Renal cortex interstitium (tissue), 11 donors: ENCODE results near the gene MTA3. TPM values are rescaled to one million over a fixed set of nuclear protein-coding genes. Genes with fewer than 3 reads are reported as not detected.
"Not testable (repeated sequence)": the region's sequence is repeated elsewhere in the genome, so short reads cannot be mapped to it uniquely, and the experiment has no call there.

ENCODE experiments used
- DNase-seq, 11 donors: peaks; one replicate each; pipeline ENCODE4 v3.0.0-alpha.2; 2013; ENCODE audit warnings: low read depth in 9 of 11, low spot score in 4 of 11; ENCODE audit errors: extremely low read depth in 1 of 11
- polyA plus RNA-seq, 3 donors: library from polyadenylated mRNA; unstranded; fragments of 120-200 nt; gene quantifications; one replicate each; pipeline ENCODE4 v1.2.1, GENCODE V29; 2013; ENCODE audit not compliant: insufficient read length in 3 of 3

Gene MTA3
- polyA plus RNA-seq, 3 donors, result 65.6 to 86.0 (median 77.3) TPM

DNA sequence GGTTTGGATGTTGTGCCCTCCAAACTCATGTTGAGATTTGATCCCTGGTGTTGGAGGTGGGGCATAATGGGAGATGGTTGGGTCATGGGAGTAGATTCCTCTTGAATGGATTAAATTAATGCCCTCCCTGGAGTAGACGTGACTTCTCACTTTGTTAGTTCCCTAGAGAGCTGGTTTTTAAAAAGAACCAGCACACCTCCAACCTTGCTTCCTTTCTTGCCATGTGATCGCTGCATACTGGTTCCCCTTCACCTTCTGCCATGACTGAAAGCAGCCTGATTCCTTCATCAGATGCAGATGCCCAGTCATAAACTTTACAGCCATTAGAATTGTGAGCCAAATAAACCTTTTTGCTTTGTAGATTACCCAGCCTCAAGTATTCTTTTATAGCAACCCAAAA lies 21.7 kb downstream of the MTA3 start:
- no peak for DNase-seq

DNA sequence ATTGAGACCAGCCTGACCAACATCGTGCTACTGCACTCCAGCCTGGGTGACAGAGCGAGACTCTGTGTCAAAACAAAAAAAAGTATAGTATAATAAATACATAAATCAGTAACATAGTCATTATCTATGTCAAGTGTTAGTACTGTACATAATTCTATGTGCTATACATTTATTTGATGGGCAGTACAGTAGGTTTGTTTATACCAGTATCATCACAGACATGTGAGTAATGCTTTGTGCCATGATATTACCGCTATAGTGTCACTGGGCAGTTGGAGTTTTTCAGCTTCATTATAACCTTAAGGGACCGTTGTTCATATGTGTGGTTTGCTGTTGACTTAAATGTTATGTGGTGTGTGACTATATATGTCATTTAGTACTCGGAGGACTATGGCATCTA lies 24.9 kb downstream of the MTA3 start:
- DNase-seq, result no peak

DNA sequence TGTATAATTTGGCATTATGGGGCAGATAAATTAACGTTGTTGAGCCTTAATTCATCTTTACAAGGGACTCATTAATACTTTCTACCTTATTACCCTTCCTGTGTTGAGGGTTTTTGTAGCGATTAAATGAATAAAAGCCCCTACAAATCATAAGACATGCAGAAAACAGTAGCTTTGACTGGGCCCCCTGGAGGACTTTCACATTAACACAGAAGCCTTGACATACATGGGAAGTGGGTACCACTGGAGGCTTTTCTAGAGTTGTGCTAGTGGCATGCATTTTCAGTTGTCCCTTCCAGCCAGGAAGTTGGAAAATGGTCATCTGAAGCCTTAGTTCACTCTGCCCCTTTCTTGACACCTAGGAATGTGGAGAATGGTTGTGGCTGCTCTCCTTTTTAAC lies 30.2 kb downstream of the MTA3 start:
- no peak for DNase-seq

DNA sequence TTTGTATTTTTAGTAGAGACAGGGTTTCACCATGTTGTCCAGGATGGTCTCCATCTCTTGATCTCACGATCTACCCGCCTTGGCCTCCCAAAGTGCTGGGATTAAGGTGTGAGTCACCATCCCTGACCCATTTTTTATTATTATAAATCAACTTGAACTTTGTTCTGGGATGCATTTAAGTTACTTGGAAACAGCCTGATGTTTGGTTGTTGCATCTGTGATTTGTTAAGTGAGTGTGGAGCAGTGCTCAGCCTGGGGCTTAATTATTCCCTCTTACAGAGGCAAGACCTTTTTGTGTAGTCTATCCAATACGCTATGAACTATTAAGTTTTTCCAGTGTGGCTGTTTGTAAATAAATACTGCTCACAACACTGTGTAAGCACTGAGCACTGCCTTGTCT lies 32.6 kb downstream of the MTA3 start:
- DNase-seq, result no peak

DNA sequence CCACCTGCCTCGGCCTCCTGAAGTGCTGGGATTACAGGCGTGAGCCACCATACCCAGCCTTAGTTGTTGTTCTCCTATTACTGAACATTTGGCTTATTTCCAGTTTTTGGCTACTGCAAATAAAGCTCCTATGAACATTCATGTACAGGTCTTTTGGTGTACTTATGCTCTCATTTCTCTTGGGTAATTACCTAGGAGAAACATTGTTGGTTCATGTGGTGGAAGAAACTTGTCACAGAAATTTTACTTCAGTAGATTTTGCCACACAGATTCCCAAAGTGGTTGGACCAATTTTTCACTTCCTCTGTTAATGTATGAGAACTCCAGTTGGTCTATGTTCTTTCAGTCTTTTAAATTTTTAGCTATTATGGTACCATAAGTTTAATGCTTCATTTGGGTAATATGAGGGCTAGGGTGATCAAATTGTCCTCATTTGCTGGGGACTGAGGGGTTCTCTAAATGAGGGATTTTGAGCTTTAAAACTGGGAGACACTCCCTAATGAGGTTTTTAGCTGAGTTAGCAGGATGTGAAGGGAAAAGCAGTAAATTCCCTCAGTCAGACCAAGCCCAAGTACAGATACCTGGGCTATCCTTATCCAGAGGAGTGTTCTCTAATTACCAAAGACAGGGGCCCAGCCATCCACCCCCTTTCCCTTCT lies 33.9 kb downstream of the MTA3 start:
- no peak for DNase-seq

DNA sequence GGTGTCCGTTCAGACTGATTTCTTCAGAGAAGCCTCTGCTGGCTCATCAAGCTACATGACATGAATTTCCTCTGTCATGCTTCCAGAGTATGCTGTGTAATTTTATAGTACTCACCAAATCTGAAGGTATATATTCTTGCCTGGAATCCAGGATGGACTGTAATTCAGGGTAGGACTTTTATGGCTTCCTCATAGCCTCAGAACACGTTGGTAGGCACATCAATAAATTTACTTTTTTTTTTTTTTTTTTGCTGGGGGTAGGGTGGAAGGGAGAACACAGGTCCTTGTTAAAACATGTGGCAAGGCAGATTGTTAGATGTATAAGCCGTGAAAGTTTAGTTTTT lies 34.4 kb downstream of the MTA3 start:
- no peak for DNase-seq

DNA sequence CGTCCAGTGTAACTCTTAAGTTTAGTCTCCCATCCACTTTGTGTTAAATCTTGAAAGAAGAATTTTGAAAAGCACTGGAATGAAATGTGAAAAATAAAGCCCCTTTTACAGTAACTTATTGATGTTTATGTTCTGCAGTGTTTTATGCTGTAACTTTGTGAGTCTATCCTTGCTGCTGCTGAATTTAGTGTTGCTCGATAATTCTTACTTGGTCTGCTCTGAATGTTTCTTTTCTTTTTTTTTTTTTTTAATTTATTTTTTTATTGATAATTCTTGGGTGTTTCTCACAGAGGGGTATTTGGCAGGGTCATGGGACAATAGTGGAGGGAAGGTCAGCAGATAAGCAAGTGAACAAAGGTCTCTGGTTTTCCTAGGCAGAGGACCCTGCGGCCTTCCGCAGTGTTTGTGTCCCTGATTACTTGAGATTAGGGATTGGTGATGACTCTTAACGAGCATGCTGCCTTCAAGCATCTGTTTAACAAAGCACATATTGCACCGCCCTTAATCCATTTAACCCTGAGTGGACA lies 36.0 kb downstream of the MTA3 start:
- DNase-seq, result not testable (repeated sequence)

DNA sequence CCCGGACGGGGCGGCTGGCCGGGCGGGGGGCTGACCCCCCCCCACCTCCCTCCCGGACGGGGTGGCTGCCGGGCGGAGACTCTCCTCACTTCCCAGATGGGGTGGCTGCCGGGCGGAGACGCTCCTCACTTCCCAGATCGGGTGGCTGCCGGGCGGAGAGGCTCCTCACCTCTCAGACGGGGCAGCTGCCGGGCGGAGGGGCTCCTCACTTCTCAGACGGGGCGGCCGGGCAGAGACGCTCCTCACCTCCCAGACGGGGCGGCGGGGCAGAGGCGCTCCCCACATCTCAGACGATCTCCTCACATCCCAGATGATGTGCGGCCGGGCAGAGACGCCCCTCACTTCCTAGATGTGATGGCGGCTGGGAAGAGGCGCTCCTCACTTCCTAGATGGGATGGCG lies 37.7 kb downstream of the MTA3 start:
- DNase-seq, result not testable (repeated sequence)

DNA sequence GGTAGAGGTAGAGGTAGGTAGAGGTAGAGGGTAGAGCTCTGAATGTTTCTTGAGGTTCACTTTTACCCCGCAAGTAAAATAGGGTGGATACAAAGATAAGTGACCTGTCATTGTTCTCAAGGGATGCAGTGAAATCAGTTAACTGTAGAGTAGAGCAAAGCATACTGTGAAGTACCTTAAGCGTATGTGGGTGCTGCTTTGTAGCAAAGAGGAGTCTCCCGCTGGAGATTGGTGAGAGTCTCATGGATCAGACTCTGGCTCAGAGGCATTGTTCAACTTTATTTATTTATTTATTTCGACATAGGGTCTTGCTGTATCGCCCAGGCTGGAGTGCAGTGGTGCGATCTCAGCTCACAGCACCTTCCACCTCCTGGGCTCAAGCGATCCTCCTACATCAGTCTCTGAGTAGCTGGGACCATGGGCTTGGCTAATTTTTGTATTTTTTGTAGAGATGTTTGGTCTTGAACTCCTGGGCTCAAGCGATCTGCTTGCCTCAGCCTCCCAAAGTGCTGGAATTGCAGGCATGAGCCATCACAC lies 38.7 kb downstream of the MTA3 start:
- no peak for DNase-seq

DNA sequence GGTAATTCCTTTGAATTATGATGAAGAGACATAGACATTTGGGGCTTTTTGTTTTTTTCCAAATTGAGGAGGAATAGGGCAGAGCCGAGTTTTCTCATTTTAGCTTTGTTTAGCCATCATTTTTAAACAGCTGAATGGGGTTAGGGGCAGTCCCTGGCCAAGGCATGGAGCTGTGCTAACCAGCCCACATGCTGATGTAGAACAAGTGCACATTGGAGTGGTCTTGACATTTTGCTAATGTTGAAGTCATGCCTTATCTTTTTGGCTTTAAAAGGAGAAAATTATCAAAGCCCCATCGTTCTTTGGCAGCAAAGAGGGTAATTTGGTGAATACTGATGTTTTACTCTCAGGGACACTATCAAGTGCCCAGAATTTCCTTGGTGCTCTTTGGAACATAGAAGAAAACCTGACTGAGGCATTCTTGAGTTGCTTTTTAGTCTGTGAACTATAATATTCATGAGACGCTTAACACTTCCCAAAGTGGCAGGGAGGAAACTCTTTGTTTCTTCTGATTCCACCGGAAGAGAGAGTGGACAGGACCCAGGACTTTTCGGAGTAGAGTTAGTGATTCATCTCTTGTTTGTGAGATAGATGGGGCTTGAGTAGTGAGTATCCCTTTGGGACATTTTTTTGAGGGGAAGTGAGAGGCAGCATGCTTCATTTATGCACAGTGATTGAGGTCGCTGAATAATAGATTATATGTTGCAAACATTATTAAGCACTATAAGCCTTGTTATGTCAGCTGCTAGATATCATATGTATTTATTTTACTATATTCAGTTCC lies 45.0 kb downstream of the MTA3 start:
- DNase-seq, result no peak

DNA sequence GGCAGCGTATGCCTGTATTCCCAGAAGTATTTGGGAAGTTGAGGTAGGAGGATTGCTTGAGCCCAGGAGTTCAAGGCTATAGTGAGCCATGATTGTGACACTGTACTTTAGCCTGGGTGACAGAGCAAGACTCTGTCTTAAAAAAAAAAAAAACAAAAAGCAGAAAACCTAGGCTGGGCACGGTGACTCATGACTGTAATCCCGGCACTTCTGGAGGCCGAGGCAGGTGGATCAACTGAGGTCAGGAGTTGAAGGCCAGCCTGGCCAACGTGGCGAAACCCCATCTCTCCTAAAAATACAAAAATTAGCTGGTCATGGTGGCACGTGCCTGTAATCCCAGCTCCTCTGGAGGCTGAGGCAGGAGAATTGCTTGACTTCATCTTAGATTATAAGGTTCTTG lies 46.4 kb downstream of the MTA3 start:
- no peak for DNase-seq

DNA sequence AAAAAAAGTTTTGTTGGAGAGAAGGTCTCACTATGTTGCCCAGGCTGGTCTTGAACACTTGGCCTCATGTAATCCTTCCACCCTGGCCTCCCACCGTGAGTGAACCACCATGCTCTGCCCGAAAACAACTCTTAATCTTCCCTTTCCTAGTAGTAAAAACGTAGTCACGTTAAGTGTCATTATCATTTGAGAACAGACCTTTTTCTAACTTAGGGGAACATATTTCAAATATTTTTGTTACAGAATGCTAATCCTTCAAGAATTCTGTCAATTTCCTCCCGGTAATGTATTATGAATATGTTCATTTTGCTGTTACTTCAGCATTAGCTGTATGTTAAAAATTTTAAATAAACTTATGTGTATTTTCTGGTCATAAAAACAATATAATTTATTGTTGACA lies 49.7 kb downstream of the MTA3 start:
- no peak for DNase-seq

DNA sequence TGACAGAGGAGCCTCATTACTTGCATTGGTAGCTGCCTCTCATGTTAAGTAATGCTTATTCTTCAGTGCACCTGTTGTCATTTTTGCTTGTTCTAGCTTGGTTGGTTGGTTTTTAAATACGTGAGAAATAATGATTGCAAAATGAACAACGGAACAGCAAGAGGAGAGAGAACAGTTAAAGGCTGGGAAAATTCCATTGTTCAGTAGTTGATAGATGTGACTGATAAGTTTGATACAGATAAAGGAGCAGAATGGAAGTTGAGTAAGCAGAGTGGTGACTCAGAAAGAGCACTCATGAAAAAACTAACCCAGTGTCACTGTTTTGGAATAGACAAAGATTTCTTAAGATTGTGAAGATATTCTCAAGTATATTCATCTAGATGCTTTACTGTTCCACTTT lies 50.5 kb downstream of the MTA3 start:
- no peak for DNase-seq

DNA sequence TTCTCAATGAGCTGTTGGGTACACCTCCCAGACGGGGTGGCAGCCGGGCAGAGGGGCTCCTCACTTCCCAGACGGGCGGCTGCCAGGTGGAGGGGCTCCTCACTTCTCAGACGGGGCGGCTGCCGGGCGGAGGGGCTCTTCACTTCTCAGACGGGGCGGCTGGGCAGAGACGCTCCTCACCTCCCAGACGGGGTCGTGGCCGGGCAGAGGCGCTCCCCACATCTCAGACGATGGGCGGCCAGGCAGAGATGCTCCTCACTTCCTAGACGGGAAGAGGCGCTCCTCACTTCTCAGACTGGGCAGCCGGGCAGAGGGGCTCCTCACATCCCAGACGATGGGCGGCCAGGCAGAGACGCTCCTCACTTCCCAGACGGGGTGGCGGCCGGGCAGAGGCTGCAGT lies 53.2 kb downstream of the MTA3 start:
- not testable (repeated sequence) for DNase-seq

DNA sequence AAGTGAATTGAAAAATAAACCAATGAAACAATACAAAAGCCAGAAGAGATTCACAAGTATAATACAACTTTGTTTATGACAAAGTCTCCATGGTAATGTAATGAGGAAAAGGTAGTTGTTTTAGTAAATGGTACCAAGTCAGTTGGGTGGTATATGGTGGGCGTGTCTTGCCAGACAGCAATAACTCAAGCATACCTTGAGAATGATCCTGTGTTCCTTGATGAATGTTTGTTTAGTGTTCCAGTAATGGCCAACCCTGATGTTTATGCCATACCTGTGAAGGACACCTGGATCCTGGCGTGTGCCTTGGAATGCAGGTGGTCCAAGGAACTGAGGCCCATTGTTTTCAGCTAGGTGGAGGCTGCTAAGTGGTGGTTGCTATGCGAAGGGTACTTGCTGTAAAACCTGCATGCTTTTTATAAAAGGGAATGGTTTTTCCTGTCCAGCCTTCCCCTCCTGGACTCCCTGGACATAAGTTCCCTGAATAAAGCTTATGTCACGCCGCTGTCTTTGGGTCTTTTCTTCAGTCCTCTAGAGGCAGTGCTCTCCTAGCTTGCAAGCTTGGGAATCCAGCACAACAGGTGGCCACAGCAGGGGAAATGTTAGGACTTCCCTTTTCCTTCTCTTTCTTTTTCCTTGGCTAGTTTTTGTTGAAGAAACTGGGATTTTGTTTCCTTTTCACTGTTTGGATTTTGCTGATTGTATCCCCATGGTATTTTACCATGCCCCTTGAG lies 54.7 kb downstream of the MTA3 start:
- DNase-seq, result no peak

DNA sequence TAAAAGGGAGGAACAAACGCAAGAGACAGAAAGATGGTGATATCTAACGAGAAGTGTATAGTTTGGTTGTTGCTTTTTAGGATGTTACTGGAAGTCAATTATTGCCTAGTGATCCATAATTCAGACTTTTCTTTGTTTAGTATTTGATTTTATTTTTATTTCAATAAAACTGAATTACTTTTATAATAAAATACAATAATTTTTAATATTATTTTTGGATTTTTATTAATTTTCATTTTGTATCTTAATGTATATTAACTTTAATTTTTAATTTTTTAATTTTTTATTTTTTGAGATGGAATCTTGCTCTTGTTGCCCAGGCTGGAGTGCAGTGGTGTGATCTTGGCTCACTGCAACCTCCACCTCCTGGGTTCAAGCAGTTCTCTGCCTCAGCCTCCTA lies 55.6 kb downstream of the MTA3 start:
- DNase-seq, result no peak

DNA sequence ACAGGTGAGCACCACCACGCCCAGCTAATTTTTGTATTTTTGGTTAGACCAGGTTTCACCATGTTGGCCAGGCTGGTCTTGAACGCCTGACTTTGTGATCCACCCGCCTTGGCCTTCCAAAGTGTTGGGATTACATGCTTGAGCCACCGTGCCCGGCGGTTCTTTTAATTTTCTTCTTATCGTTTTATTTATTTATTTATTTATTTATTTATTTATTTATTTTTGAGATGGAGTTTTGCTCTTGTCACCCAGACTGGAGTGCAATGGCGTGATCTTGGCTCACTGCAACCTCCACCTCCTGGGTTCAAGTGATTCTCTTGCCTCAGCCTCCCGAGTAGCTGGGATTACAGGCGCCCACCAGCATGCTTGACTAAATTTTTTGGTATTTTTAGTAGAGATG lies 59.6 kb downstream of the MTA3 start:
- DNase-seq, result not testable (repeated sequence)

DNA sequence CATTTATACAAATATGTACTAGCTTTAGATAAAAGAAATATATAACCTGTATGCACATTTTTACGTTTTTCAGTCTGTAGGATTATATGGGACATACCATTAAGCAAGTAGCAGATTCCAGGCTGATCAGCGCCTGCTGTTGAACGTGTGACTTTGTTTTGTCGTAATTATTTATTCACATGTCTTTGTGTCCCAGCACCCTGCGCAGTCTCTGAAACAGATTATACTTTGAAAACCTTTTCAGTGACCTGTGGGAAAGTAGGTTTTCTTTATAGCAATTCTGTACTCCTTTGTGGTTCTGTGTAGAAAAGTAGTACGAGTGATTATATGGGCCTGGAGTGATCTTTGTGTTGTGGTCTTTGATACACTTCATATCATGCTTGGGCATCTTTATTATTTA lies 68.5 kb downstream of the MTA3 start:
- no peak for DNase-seq

DNA sequence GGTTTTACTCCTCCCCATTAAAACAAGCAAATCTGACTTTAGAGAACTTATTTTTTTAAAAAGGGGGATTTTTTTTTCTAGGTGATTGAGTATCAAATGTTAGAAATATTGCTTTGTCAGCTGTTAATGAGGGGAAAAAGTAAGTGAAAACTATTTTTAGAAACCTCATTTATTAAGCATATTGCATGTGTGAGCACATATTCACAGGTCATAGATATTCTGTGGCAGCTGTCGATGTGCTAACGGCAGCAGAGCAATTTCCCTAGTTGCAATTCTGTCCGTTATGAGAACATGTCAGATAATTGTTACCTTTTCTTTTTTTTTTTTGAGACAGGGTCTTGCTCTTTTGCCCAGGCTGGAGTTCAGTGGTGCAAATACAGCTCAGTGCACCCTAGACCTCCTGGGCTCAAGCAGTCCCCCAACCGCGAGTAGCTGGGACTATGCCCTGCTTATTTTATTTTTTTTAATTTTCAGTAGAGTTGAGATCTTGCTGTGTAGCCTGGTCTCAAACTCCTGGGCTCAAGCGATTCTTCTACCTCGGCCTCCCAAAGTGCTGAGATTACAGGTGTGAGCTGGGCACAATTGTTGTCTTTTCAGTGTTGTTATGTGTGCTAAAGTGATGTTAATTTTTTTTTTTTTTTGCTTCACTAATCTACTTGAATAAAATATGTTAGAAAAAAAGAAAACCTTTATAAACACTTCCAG lies 69.8 kb downstream of the MTA3 start:
- no peak for DNase-seq
